HG02763 (cell line): ENCODE measurements around the gene SBF1.
"Not testable (repeated sequence)": the region's sequence is repeated elsewhere in the genome, so short reads cannot be mapped to it uniquely, and the experiment has no call there.

Source experiments
- ATAC-seq: cut with Tn5 transposase; IDR thresholded peaks from one replicate; pipeline ENCODE4 v1.9.1; 2021; ENCODE audit warnings: mild to moderate bottlenecking, moderate library complexity; ENCODE audit not compliant: unreplicated experiment

Gene SBF1

GRCh38 chr22:50400406-50400805, 74.4 kb downstream of the SBF1 start:
- no peak for ATAC-seq

GRCh38 chr22:50399751-50400331, 75.0 kb downstream of the SBF1 start:
- no peak for ATAC-seq

- no peak for ATAC-seq
Observed at GRCh38 chr22:50398831-50399648, 75.8 kb downstream of the SBF1 start.

GRCh38 chr22:50397371-50398060, 77.3 kb downstream of the SBF1 start:
- not testable (repeated sequence) for ATAC-seq

GRCh38 chr22:50396751-50397370, 78.0 kb downstream of the SBF1 start:
- ATAC-seq: no peak
